ENCODE data around the gene DCLK1.

GRCh38 chr13:35765366-35765765, 365.8 kb downstream of the DCLK1 start:
- TF ChIP-seq TAF1 (IDR thresholded peaks at IDR 0.05; ENCODE audit: borderline replicate concordance, insufficient read depth, low read length) (no peak), POLR2AphosphoS5 (IDR thresholded peaks at IDR 0.05; ENCODE audit: low read depth, low read length) (no peak)
